Measurements from ENCODE around the gene SNAPIN.

GRCh38 chr1:153684892-153685291 lies 26.4 kb downstream of the SNAPIN start:
- TF ChIP-seq CTCF (IDR thresholded peaks at IDR 0.05; ENCODE audit: low read length) (no peak), EZH2phosphoT487 (IDR thresholded peaks at IDR 0.05; ENCODE audit: low read length) (no peak), EZH2 (optimal IDR thresholded peaks at IDR 0.05; ENCODE audit: low read depth, low read length) (no peak)

All from MM.1S (cell line).